Testis (tissue), 3 donors: Measurements from ENCODE around the gene PRPF38A. TPM values are rescaled to one million over a fixed set of nuclear protein-coding genes. Genes with fewer than 3 reads are reported as not detected.

Experiments
- DNase-seq: peaks from one replicate; pipeline ENCODE4 v3.0.0-alpha.2; 2019
- H3K27ac ChIP-seq, 2 donors: fragments of 200-600 bp; sonication (generic); one replicate each; pipeline ENCODE4 v1.5.1; 2019
- H3K27me3 ChIP-seq: fragments of 200-600 bp; sonication (generic); one replicate; pipeline ENCODE4 v1.5.1; 2019
- H3K36me3 ChIP-seq: fragments of 200-600 bp; sonication (generic); one replicate; pipeline ENCODE4 v1.5.1; 2017; ENCODE audit warnings: low read depth; ENCODE audit errors: missing control alignments
- H3K4me1 ChIP-seq: fragments of 200-600 bp; sonication (generic); one replicate; pipeline ENCODE4 v1.5.1; 2019
- H3K4me3 ChIP-seq, 2 donors: fragments of 200-600 bp; sonication (generic); one replicate each; pipeline ENCODE4 v1.5.1; 2017 to 2019
- H3K9me3 ChIP-seq: fragments of 200-600 bp; sonication (generic); one replicate; pipeline ENCODE4 v1.5.1; 2017
- POLR2A ChIP-seq: fragments of 450-650 bp; IDR thresholded peaks from one replicate; pipeline ENCODE4 v1.6.1; 2017; ENCODE audit warnings: antibody characterized with exemption, mild to moderate bottlenecking, moderate library complexity
- WGBS, 2 donors: methylation state at CpG; one replicate each; pipeline ENCODE4 v1.1.5; 2018; 5-methylcytosine and 5-hydroxymethylcytosine counted together
- intact Hi-C: fragments of 100-400 bp; cut with DNase I; formaldehyde crosslinking; loops from one replicate; pipeline ENCODE4 v1.15.1; 2023; ENCODE audit warnings: low total_unique reads
- polyA plus RNA-seq: library from polyadenylated mRNA; stranded (reverse); fragments of 350-450 nt; fragmentation: Illumina TruSeq; extraction: RNeasy Lipid Tissue Mini Kit (QIAGEN cat#74804); gene quantifications from one replicate; pipeline ENCODE4 v1.2.3, GENCODE V29; 2014; ENCODE audit warnings: low read depth, low replicate concordance; ENCODE audit not compliant: insufficient read depth
- total RNA-seq, 2 donors: library from RNA; depleted of rRNA; stranded (reverse); fragments of >200 nt; gene quantifications; one replicate each; pipeline ENCODE4 v1.2.3, GENCODE V29; 2016
- TF ChIP-seq, protein P1 (sequence below), 3 experiments: fragments of 450-650 bp in 2 of 3; fragments of 200-600 bp in 1 of 3; sonication (generic) in 1 of 3; IDR thresholded peaks; one replicate each; pipeline ENCODE4 v1.5.1; 2016 to 2019; ENCODE audit warnings: antibody characterized with exemption in 3 of 3, mild to moderate bottlenecking in 2 of 3, moderate library complexity in 1 of 3

PRPF38A gene
- total and polyA plus RNA-seq, 3 donors from 2014 or later: 34.7 to 68.4 (median 43.1) TPM

DNA sequence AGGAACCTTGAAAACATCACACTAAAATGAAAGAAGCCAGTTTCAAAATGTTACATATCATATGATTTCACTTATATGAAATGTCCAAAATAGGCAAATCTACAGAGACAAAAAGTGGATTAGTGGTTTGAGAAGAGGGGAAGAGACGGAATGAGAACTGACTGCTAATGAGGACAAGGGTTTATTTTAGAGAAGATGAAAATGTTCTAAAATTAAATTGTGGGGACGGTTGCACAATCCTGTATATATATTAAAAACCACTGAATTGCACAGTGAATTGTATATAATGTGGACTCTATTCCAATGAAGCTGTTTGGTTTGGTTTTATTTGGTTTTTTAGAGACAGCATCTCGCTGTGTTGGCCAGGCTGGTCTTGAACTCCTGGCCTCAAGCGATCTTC is 35.6 kb downstream of the PRPF38A start:
- H3K27me3 ChIP-seq: no peaks in the 10 kb centered on the region
- no peak for TF ChIP-seq POLR2A
- TF ChIP-seq, protein P1, sequence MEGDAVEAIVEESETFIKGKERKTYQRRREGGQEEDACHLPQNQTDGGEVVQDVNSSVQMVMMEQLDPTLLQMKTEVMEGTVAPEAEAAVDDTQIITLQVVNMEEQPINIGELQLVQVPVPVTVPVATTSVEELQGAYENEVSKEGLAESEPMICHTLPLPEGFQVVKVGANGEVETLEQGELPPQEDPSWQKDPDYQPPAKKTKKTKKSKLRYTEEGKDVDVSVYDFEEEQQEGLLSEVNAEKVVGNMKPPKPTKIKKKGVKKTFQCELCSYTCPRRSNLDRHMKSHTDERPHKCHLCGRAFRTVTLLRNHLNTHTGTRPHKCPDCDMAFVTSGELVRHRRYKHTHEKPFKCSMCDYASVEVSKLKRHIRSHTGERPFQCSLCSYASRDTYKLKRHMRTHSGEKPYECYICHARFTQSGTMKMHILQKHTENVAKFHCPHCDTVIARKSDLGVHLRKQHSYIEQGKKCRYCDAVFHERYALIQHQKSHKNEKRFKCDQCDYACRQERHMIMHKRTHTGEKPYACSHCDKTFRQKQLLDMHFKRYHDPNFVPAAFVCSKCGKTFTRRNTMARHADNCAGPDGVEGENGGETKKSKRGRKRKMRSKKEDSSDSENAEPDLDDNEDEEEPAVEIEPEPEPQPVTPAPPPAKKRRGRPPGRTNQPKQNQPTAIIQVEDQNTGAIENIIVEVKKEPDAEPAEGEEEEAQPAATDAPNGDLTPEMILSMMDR (IDR thresholded peaks at IDR 0.05): no peak
- no peaks in the 10 kb centered on the region for H3K36me3 ChIP-seq
- DNase-seq: no peak
- peaks cover 3% of the 10 kb centered on the region for H3K4me1 ChIP-seq
- intact Hi-C loops: no loop called here
- H3K27ac ChIP-seq: no peak overlapping the region
- no peaks in the 10 kb centered on the region for H3K9me3 ChIP-seq
- H3K4me3 ChIP-seq: no peak overlapping the region
- 91 to 92% methylated on average over 4 of the region's 4 CpGs for WGBS, 2 donors

DNA sequence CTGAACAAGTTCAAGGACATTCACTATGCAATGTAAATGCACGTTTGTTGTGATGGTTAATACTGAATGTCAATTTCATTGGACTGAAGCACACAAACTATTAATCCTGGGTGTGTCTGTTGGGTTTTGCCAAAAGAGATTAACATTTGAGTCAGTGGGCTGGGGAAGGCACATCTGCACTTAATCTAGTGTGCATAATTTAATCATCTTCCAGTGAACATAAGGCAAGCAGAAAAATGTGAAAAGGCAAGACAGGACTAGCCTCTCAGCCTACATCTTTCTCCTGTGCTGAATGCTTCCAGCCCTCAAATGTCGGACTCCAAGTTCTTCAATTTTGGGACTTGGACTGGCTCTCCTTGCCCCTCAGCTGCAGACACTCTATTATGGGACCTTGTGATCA is 40.1 kb downstream of the PRPF38A start:
- Histone ChIP-seq H3K27me3 (no peaks in the 10 kb centered on the region), H3K27ac (no peak overlapping the region), H3K4me3 (no peak overlapping the region), H3K9me3 (no peaks in the 10 kb centered on the region), H3K36me3 (no peaks in the 10 kb centered on the region), H3K4me1 (no peaks in the 10 kb centered on the region)
- WGBS, 2 donors: 78 to 86% methylated on average over 2 of the region's 2 CpGs
- intact Hi-C loops: no loop called here
- DNase-seq: no peak
- TF ChIP-seq, protein P1 (IDR thresholded peaks at IDR 0.05): no peak
- no peak for TF ChIP-seq POLR2A

DNA sequence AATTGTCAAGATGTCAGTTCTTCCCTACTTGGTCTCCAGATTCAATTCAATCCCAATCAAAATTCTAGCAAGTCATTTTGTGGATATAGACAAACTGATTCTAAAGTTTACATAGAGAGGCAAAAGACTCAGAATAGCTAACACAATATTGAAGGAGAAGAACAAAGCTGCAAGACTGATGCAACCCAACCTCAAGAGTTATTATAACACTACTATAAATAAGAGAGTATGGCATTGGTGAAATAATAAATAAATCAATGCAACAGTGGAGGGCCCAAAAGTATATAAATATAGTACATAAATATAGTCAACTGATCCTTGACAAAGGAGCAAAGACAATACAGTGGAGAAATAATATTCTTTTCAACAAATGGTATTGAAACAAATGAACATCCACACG is 49.7 kb downstream of the PRPF38A start:
- no peaks in the 10 kb centered on the region for H3K27me3 ChIP-seq
- no peaks in the 10 kb centered on the region for H3K36me3 ChIP-seq
- intact Hi-C loops: no loop called here
- H3K4me3 ChIP-seq: no peak overlapping the region
- 94 to 96% methylated on average over 1 of the region's 1 CpG for WGBS, 2 donors
- H3K27ac ChIP-seq: no peak overlapping the region
- no peaks in the 10 kb centered on the region for H3K9me3 ChIP-seq
- TF ChIP-seq, protein P1 (IDR thresholded peaks at IDR 0.05): no peak
- no peak for TF ChIP-seq POLR2A
- no peak for DNase-seq
- no peaks in the 10 kb centered on the region for H3K4me1 ChIP-seq

DNA sequence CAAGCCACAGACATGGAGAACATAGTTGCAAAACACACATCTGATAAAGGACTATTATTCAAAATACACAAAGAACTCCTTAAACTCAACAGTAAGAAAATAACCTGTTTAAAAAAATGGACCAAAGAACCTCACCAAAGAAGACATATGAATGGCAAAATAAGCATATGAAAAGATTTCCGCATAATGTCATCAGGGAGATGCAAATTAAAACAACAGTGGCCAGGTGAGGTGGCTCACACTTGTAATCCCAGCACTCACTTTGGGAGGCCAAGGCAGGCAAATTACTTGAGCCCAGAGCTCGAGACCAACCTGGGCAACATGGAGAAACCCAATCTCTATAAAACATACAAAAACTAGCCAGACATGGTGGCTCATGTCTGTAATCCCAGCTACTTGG is 50.4 kb downstream of the PRPF38A start:
- DNase-seq: no peak
- H3K27ac ChIP-seq: no peak overlapping the region
- H3K4me3 ChIP-seq: no peak overlapping the region
- TF ChIP-seq POLR2A: no peak
- TF ChIP-seq, protein P1 (IDR thresholded peaks at IDR 0.05): no peak
- WGBS, 2 donors: 98 to 100% methylated on average over 2 of the region's 2 CpGs
- intact Hi-C loops: no loop called here
- no peaks in the 10 kb centered on the region for H3K27me3 ChIP-seq
- no peaks in the 10 kb centered on the region for H3K9me3 ChIP-seq
- H3K36me3 ChIP-seq: no peaks in the 10 kb centered on the region
- no peaks in the 10 kb centered on the region for H3K4me1 ChIP-seq

DNA sequence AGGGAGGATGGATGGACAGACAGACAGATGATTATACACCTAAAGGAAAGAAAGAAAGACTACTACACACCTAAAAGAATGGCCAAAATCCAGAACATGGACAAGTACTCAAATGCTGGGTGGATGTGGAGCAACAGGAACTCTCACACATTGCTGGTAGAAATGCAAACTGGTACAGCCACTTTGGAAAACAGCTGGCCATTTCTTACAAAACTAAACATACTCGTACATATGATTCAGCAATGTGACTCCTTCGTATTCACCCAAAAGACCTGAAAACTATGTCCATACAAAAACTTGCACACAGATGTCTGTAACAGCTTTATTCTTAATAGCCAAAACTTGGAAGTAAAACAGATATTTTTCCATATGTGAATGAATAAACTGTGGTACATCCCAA is 51.3 kb downstream of the PRPF38A start:
- Histone ChIP-seq H3K27ac (no peak overlapping the region), H3K9me3 (no peaks in the 10 kb centered on the region), H3K36me3 (no peaks in the 10 kb centered on the region), H3K27me3 (no peaks in the 10 kb centered on the region), H3K4me1 (no peaks in the 10 kb centered on the region), H3K4me3 (no peak overlapping the region)
- intact Hi-C loops: no loop called here
- TF ChIP-seq, protein P1 (IDR thresholded peaks at IDR 0.05): no peak
- TF ChIP-seq POLR2A: no peak
- DNase-seq: no peak
- WGBS, 2 donors: 87 to 100% methylated on average over 2 of the region's 2 CpGs
